Kidney (tissue), 14 donors: ENCODE results near the gene SMIM35. TPM values are rescaled to one million over a fixed set of nuclear protein-coding genes. Genes with fewer than 3 reads are reported as not detected.

ENCODE experiments used
- DNase-seq, 5 donors: peaks; one replicate each; pipeline ENCODE4 v3.0.0-alpha.2; 2013 to 2020
- FAIRE-seq: peaks from 2 replicates; lab custom pipeline; 2012; peaks lifted over from hg19 to GRCh38; lab: Jason Lieb, UNC
- H3K27ac ChIP-seq, 2 donors: one replicate each; pipeline ENCODE4 v1.7.0; 2013; ENCODE audit warnings: low read depth in 2 of 2, low read length in 2 of 2, inconsistent platforms in 1 of 2
- H3K27me3 ChIP-seq: one replicate; pipeline ENCODE4 v1.7.1; 2013; ENCODE audit warnings: low read length, inconsistent platforms; ENCODE audit not compliant: control insufficient read depth, insufficient read depth
- H3K36me3 ChIP-seq, 3 donors: one replicate each; pipeline versions ENCODE4 v1.7.0 to v1.7.1; 2013; ENCODE audit warnings: low read length in 3 of 3, control low read depth in 1 of 3, inconsistent platforms in 1 of 3; ENCODE audit not compliant: insufficient read depth in 3 of 3, control insufficient read depth in 2 of 3
- H3K4me1 ChIP-seq, 3 donors: one replicate each; pipeline versions ENCODE4 v1.7.0 to v1.7.1; 2013; ENCODE audit warnings: low read length in 3 of 3, inconsistent platforms in 1 of 3, low read depth in 1 of 3; ENCODE audit not compliant: control insufficient read depth in 2 of 3, insufficient read depth in 2 of 3
- H3K4me3 ChIP-seq, 3 donors: one replicate each; pipeline versions ENCODE4 v1.7.0 to v1.8.1; 2013; ENCODE audit warnings: low read length in 3 of 3, control low read depth in 1 of 3, inconsistent platforms in 1 of 3
- H3K9ac ChIP-seq, 3 donors: one replicate each; pipeline versions ENCODE4 v1.7.0 to v1.7.1; 2013; ENCODE audit warnings: low read length in 3 of 3, control low read depth in 1 of 3, inconsistent platforms in 1 of 3
- H3K9me3 ChIP-seq, 3 donors: one replicate each; pipeline versions ENCODE4 v1.7.0 to v1.7.1; 2013; ENCODE audit warnings: low read length in 3 of 3, control low read depth in 1 of 3, inconsistent platforms in 1 of 3; ENCODE audit not compliant: control insufficient read depth in 2 of 3, insufficient read depth in 1 of 3
- CTCF ChIP-seq: IDR thresholded peaks from 3 replicates; pipeline ENCODE4 v1.5.1; 2012; ENCODE audit warnings: mild to moderate bottlenecking, moderate library complexity, borderline replicate concordance; ENCODE audit not compliant: insufficient read depth; ENCODE audit errors: extremely low read depth
- intact Hi-C: fragments of 100-400 bp; cut with DNase I; formaldehyde crosslinking; loops from one replicate; pipeline ENCODE4 v1.11.1; 2022
- polyA plus RNA-seq: library from polyadenylated mRNA; stranded (reverse); fragments of 350-450 nt; fragmentation: Illumina TruSeq; extraction: RNeasy Lipid Tissue Mini Kit (QIAGEN cat#74804); gene quantifications from one replicate; pipeline ENCODE4 v1.2.3, GENCODE V29; 2014; ENCODE audit warnings: low read depth, low replicate concordance; ENCODE audit not compliant: insufficient read depth
- total RNA-seq: library from RNA; stranded (reverse); fragmentation: NEBNext Ultra II Directional; extraction: Animal tissue kit (Norgen Biotek cat#: 25700); gene quantifications from one replicate; pipeline ENCODE4 v1.2.1, GENCODE V29; 2021
- donor health status: control.
- donor health status: control.
- donor health status: control.
- donor health status: control.
- donor health status: control.
- donor health status: DM: yes; HTN: yes; CAD: no.
- donor health status: Normal renal cell carcinoma (clear cell type).

The SMIM35 gene
- total and polyA plus RNA-seq, 2 donors from 2014 or later, result 0.80 TPM; not detected in 1

- TF ChIP-seq CTCF, result no peak
- intact Hi-C loops, result no loop called here
- no peaks in the 10 kb centered on the region for H3K4me1 ChIP-seq
- H3K36me3 ChIP-seq, result no peaks in the 10 kb centered on the region
- H3K27ac ChIP-seq, result no peak overlapping the region
- H3K27me3 ChIP-seq, result no peaks in the 10 kb centered on the region
- no peak overlapping the region for H3K4me3 ChIP-seq
- no peak for FAIRE-seq
- no peak for DNase-seq
- no peak overlapping the region for H3K9ac ChIP-seq
- H3K9me3 ChIP-seq, result no peaks in the 10 kb centered on the region
These were observed 39.0 kb downstream of the SMIM35 start for GRCh38 chr11:118047749-118048148.

GRCh38 chr11:118046964-118047700 is 39.6 kb downstream of the SMIM35 start:
- DNase-seq (no peak), FAIRE-seq (no peak)
- intact Hi-C loops, result no loop called here
- Histone ChIP-seq H3K9ac (no peak overlapping the region), H3K4me3 (no peak overlapping the region), H3K27me3 (no peaks in the 10 kb centered on the region), H3K9me3 (no peaks in the 10 kb centered on the region), H3K36me3 (no peaks in the 10 kb centered on the region), H3K27ac (no peak overlapping the region), H3K4me1 (no peaks in the 10 kb centered on the region)
- TF ChIP-seq CTCF, result no peak

GRCh38 chr11:118046051-118046963 is 40.5 kb downstream of the SMIM35 start:
- Histone ChIP-seq H3K9ac (no peak overlapping the region), H3K4me3 (no peak overlapping the region), H3K36me3 (no peaks in the 10 kb centered on the region), H3K27me3 (no peaks in the 10 kb centered on the region), H3K4me1 (no peaks in the 10 kb centered on the region), H3K9me3 (no peaks in the 10 kb centered on the region), H3K27ac (no peak overlapping the region)
- intact Hi-C loops, result no loop called here
- FAIRE-seq, result no peak
- DNase-seq, result no peak
- TF ChIP-seq CTCF, result no peak
